Hematopoietic multipotent progenitor cell treated with erythropoietin and hydrocortisone succinate and interleukin-3 and kit ligand, for 4 days (in vitro differentiated cells): Measurements from ENCODE around the gene LMF1.
A peak's percentile ranks its signal among the peaks of the same experiment; 100 is the strongest.

Experiments used
- DNase-seq: peaks from one replicate; pipeline ENCODE4 v3.0.0-alpha.2; 2015

Gene LMF1

DNA sequence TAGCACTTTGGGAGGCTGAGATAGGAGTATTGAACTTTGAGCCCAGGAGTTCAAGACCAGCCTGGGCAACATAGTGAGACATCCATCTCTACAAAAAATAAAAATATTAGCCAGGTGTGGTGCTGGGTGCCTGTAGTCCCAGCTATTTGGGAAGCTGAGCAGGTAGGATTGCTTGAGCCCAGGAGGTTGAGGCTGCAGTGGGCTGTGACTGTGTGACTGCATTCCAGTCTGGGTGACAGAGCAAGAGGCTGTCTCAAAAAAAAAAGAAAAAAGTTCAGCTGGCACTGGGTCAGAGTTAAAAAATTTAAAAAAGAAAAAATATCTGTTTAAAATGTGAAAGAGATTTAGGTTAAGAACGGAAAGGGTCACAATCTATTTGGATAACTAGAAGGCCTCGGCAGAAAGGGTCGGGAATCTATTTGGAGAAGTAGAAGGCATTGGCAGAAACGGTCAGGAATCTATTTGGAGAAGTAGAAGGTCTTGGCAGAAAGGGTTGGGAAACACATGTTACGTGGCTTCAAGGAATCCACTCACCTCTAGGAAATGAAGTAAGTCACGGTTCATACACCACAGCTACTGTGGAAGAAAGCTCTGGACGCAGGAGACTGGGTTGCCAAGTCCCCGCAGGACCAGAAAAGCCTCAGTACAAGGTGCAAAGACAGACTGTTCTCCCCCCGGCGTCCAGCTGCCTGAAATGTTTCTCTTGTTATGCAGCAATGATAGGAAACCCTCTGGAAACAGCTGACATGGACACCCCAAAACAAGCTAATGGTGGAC, 25.3 kb downstream of the LMF1 start:
- DNase-seq: no peak

DNA sequence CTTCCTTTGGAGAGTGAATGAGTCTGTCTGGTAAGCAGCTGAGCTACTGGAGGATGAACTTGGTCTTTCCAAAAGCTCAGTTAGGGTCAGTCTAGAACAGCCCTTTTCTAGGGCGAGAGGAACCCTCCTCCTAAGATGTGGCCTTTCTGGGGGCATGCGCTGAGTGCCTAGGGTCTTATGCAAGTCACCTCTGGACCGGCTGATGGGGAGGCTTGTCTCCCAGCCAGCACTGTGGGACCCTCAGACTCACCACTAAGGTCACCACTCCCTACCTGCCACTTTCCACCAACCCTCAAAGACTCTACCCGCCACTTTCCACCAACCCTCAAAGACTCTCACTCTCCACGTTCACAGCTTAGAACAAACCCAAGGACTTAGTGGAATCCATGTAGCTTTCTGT, 26.8 kb downstream of the LMF1 start:
- DNase-seq: no peak

DNA sequence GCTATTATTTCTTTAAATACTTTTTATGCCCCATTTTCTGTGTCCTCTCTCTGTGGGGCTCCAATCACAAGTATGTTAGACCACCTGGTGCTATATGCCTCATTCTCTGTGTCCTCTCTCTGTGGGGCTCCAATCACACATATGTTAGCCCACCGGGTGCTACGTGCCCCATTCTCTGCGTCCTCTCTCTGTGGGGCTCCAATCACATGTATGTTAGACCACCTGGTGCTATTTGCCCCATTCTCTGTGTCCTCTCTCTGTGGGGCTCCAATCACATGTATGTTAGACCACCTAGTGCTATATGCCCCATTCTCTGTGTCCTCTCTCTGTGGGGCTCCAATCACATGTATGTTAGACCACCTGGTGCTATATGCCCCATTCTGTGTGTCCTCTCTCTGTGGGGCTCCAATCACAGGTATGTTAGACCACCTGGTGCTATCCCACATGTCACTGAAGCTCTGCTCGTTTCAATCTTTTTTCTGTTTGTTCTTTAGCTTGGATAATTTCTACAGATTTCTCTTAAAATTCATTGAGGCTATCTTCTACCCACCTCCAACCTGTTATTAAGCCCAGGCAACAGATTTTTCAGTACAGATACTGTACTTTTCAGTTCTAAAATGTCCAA, 28.2 kb downstream of the LMF1 start:
- DNase-seq: no peak

DNA sequence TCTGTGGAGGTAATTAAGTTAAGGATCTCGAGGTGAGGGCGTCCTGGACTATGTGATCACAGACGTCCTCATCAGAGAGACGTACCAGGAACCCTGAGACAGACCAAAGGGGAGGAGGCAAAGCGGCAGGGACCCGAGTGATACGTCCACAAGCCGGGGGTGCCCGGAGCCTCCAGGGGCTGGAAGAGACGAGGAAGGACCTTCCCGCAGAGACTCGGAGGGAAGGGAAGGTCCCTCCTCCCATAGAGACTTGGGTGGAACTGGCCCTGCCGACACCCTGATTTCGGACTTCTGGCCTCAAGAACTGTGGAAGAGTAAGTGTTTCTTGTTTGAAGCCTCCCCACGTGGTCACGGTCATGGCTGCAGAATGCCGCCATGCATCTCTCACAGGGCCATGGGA, 30.8 kb downstream of the LMF1 start:
- no peak for DNase-seq

DNA sequence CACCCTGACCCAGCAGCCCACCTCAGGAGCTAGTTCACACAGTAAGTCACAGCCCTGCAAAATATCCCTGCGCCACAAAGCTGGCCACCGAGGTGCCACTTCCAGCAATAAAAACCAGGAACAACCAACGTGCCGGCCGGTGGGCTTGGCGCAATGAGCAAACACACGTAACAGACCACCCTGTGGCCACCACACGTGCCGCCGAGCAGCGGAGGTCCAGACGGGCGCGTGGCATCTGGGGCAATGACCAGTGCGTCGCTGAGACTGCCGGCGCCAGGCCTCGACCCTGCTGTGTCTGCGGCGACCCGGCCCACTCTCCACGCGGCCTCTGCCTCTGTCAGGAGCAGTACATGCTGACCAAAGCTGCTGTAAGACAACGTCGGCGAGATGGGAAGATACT, 31.5 kb downstream of the LMF1 start:
- no peak for DNase-seq

DNA sequence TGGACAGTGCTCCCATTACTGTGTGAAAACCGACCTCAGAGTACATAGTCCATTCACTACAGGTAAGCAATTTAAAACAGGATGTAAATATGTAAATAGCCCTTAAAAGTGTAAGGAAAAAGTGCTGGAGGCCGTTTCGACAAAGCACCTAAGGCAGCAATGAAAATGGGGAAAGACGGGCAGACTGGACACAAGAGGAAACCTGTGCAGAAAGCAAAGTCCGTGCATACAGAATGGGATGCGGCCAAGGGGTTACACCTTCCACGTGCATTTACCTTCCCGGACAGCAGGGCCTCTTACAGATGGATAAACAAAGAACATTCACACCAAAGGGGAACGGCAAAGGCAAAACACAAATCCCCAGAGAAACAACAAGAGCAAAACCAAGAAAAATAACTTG, 32.0 kb downstream of the LMF1 start:
- DNase-seq: no peak

DNA sequence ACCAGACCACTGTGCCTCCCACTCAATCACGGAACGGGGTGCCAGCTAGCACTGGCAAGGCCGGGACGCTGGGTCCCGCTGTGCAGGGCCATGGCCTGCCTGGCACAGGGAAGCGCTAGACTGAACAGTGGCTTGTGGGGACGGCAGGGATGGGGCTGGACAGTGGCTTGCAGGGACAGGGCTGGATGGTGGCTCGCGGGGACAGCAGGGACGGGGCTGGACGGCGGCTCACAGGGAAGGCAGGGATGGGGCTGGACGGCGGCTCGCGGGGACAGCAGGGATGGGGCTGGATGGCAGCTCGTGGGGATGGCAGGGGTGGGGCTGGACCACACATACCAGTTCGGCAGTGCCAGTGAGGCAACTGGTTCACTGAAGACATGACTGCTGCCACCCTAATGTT, 32.6 kb downstream of the LMF1 start:
- DNase-seq: no peak

DNA sequence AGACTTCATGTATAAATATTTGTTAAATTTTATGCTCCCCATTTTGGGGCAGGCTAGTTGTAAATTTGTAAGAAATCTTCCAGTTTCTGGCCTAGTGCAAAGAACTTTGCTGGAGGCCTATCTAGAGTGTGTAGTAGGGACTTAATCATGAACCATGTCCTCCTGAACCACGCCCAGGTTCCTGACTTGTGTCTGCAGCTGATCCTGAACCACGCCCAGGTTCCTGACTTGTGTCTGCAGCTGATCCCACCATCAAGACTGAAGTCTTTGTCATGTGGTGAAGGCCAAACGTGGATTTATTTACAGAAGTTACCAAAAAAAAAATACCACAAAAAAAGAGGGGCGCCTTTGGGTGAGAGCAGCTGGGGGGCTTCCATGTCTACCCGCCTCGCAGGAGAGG, 33.1 kb downstream of the LMF1 start:
- peak; percentile 27 for DNase-seq

DNA sequence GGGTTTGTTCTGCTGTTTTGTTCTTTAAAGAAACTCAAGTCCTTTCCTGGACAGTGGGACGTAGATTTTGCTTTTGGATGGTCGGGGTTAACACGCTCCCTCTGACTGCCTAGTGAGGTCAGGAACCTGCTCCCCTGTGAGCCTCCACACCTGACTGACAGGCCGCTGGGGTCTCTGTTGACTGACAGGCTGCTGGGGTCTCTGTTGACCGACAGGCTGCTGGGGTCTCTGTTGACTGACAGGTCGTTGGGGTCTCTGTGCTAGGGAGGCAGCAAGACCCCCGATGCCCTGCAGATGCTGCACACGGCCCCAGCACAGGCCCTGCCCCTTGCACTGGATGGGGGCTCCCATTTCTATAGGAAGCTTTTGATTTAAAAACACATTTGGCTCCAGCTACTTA, 33.5 kb downstream of the LMF1 start:
- no peak for DNase-seq

DNA sequence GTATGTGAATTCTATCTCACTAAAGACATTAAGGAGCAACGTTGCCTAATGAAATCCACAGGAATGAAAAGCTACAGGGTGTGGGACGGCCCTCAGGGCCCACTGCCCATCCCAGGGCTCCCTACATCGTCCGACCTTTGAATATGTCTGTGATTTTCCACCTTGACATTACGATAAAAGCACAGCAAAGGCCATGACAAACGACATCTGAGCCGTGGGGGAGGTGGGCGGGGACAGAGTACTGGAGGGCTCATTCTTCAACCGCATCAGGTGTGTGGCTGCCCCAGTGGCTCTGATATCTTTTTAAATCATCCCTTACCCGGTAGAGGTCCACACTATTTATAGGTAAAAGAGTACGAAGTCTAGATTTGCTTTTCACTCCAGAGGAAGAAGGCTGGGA, 35.1 kb downstream of the LMF1 start:
- DNase-seq: no peak

DNA sequence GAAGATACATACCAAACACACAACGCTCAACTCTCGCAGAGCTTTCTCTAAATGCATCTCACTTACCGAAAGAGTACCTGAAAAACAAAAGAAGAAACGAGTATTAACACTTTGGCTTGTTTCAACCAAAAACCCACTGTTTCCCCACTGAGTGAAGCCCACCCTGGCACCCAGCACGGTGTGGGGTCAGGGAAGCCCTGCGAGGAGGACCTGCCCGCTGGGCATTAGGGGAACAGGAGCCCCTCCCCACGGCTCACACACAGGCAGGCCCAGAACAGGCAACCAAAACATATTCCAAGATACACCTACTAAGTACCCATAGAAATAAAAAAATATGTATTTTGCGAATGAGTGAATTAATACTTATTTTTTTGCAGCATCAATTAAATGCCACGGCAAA, 36.6 kb downstream of the LMF1 start:
- no peak for DNase-seq

DNA sequence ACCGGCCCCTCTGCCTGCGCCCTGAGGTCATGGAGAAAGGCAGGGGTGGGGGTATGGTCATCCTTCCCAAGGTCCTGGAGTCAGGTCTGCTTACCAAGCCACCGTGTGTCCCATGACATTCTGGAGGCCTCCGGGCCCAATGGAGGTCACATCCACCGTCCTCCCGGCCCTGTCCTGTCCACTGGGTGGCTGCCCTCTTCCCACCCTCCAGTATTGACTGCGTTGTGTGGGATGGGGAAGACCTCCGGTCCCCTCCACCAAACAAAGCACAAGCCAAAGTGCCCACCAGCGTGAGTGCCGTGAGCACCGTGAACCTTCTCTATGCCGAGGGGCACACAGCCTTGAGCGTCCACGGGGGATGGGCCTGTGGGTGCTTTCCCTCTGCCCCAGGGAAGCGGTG, 37.2 kb downstream of the LMF1 start:
- no peak for DNase-seq

DNA sequence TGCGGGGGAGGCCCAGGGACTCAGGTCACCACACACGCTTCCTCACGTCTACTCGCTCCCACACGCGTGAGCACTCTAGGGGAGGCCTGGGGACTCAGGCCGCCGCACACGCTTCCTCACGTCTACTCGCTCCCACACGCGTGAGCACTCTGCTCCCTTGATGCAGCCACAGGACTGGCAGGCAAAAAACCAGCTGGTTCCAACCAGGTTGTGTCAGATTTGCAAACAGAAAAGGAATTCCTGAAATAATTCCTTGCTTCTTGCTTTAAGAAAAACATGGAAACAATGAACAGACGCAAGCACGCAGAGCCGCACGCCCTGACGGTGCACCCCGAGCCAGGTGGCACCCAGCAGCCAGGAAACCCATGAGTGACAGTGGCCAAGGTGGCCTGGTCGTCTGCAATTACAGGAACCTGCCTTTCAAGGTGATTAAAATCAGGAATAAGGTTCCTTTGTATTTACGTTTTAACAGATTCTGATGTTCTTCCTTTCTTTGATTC, 37.9 kb downstream of the LMF1 start:
- no peak for DNase-seq

DNA sequence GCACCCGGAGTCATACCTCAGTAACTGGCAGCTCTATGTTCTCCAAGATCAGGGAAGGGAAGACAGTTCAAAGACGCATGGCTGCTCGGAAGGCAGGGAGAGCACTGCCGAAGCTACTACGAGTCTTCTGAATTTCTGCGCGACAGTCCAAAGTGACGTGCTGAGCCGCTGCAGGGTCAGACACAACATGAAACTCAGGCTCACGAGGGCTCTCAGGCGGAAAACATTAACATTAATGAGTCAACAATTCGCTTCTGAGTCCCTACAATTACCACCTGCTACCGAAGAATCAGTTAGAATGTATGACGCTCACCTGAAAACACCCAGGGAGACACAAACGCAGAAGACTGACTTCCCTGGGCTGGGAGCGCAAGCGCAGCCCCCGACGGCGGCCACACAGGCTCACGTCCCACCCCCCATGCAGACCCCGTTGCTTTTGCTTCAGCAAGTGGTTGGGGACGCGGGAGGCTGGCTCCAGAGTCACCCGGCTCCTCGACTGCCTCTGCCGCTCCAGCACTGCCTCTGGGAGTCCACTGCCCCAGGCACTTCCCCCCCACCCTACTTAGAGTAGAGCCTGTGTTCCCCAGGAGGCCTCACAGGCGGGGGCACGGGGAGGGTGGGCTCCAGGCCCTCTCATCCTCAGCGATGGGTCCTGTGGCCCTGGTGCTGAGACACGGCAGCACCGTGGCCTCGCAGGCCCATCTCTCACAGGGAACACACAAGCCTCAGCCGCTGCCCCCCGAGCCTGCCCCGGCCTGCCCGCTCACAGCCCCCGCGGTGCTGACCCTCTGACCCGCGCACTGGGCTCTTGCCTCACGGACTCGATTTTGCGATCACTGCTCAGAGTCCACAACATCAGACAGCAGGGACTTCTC, 38.9 kb downstream of the LMF1 start:
- DNase-seq: no peak

DNA sequence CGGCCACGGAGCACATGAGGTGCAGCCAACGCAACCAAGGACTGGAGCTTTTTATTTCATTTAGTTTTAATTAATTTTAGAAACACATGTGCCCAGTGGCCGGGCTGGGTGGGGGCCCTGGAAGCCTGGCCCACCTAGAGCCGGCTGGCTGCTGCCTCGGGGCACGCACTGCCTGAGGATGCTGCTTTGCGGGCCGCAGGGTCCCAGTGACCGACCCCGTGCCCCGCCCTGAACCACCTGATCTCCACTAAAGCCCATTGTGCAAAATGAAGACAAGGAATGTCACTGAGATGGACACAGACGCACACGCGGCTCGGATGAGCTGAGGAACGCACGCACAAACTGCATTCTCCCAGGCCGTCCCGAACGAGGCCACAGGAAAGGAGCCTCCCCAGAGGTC, 39.6 kb downstream of the LMF1 start:
- DNase-seq: no peak

DNA sequence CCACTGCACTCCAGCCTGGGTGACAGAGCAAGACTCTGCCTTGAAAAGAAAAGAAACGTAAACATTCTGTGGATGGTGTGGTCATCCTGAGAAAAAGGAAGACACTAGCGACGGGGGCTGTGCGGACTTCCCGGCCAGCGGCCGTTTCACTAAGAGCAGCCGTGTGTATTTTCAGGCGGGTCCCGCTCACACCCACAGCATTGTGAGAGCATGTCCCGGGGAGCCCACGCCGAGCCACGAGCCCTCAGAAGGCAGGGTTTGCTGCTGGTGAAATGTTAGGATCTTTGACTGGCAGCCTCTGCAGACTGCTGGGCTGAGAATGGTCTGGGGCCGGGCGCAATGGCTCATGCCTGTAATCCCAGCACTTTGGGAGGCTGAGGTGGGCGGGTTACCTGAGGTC, 40.3 kb downstream of the LMF1 start:
- DNase-seq: no peak

DNA sequence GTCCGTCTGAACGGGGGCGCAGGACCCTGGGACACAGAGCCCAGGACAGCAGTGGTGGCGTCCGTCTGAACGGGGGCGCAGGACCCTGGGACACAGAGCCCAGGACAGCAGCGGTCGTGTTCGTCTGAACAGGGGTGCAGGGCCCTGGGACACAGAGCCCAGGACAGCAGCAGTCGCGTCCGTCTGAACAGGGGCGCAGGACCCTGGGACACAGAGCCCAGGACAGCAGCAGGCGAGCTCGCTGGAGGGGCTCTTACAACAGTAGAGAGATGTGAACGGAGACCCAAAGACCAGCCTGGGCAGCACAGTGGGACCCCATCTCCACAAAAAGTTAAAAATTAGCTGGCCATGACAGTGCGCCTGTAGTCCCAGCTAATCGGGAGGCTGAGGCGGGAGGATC, 40.7 kb downstream of the LMF1 start:
- DNase-seq: no peak

DNA sequence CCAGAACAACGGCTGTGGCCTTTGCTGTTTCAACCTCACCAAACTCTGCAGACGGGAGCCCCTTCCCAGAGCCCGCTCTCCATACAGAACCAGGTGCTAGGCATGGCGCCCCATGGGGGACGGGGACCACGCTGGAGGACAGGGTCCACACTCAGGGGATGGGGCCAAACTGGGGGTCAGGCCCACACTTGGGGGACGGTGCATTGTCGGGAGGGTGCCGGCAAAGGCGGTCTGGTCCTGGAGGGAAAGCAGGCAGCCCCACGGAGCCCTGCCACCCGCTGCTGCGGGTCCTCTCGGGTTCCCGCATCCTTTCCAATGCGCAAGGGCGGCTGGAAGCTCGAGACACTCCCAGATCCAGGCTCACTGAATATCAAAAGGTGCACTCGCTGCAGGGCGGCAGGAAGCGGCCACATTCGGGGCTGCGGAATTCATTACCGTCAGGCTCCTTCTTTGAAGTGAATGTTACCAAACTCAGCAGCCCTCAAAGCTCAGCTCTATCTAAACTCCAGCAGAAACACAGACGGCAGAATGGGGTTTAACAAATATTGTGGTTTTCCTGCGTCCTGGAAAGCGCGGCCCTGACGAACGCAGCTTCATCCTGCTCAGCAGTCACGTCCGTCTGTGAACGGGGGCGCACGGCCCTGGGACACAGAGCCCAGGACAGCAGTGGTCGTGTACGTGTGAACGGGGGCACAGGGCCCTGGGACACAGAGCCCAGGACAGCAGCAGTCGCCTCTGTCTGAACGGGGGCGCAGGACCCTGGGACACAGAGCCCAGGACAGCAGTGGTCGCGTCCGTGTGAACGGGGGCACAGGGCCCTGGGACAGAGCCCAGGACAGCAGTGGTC, 41.3 kb downstream of the LMF1 start:
- no peak for DNase-seq

DNA sequence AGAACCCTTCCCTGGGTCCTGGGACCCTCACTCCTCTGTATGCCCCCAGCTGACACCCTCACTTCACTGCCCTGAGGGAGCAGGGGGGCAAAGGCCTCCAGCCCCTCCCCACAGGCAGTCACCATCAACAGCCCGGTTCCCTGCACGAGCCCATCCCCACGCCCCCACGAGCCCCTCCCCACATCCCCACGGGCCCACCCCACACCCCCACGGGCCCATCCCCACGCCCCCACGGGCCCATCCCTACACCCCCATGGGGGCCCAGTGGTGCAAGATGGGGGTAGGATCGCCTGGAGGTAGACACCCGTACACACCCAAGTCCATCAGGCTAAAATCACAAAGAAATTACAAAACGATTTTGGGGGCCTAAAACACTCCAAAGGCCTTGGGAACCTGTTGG, 42.3 kb downstream of the LMF1 start:
- DNase-seq: no peak

DNA sequence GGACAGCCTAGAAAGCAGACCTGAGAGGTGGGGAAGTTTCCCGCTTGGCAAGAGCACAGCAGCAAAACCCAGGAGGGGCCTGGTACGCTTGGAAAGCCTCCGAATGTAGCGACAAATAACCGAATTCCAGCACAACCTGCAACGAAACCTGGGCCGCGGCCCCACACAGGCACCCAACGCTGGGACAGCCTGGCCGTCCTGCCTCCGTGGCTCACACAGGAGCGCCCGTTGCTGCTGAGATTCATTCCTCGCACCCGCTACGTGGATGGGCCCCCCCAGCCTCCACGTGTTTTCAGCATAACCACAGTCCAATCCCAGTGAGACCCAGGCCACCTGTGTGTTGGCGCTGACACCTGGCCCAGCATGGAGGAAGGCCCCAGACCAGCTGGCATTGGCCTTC, 42.9 kb downstream of the LMF1 start:
- DNase-seq: no peak

DNA sequence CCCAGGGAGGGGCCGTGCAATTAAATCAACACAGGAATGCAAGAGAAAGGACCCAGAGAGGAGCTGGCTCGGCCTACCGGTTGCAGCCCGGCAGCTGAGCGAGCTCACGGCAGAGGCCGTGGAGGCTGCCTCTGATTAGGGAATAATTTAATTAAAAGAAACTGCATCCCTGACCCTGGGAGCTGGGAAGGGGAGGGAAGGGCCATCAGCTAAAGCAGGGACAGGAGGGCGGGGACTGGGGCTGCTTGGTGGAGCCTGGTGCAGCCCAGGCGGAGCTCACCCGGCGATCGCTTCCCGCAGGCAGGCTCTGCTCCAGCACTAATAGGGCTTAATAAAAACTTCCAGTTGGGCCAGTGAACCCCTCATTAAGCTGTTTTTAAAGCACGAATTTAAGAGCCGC, 43.4 kb downstream of the LMF1 start:
- no peak for DNase-seq

DNA sequence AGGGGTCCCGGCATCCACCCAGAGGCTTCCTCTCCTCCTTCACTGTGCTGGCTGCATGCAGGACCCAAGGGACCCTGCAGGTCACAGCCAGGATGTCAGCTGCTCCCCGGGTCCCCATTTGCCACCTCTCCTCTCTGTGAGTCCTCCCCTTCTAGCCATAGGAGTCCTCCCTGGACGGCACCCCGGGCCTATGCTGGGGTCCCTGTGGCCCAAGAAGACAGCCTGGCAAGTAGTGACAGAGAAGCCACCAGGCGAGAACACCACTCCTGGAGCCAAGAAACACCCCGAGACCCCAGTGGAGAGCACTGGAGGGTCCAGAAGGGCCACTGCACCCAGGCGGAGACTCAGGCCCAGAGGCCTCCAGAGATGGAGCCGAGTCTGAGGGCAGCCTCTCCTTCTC, 44.1 kb downstream of the LMF1 start:
- no peak for DNase-seq

DNA sequence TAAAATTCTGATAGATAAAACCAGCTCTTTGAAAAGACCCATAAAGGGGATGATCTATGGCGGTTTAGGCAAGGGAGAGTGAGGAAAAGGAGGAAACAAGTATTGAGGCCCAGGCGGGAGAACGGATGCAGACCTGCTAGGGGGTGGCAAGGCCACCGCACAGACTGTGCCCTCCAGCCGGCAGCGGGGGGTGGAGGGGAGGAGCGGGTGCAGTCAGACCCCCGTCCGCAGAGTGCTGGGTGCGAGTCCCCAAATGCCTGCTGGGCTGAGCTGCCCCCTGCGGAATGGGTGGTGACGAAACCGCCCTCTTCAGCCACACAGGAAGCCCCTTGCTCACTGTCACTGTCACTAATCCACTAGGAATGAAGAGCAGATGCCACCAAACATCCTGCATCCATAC, 46.0 kb downstream of the LMF1 start:
- no peak for DNase-seq
